ENCODE data around the gene TSC22D2.

DNA sequence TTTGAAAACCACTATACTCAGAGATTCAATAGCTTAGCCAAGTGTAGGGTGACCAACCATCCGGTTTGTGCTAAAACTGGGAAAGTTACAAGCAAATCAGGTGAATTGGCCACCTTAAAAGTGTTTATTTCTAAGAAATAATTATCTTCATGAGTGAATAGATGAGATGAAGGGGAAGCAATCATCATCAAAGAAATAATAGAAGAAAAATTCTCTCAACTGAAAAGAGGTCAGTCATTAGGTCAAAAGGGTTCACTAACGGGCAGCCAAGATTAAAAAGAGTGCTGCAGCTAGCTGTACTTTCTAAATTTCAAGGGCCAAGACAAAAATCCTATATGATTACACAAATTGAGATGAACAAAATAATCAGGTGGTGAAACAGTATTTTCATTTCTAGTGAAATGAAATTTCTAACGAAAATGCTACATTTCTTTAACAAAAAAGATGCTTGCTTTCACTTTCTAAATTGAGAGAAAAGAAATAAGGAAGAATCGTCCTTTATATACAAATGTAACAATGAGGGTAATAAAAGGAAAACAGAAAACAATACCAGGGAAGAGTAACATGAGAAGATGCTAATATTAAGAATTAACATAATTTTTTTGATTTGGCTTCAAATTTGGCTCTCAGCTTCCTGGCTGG is 34.7 kb upstream of the TSC22D2 start:
- no peak for TF ChIP-seq POLR2AphosphoS5 (IDR thresholded peaks at IDR 0.05; ENCODE audit: borderline replicate concordance, low read depth, low read length)
- TF ChIP-seq EZH2 (IDR thresholded peaks at IDR 0.05) = no peak
